Prostate gland (tissue), 2 donors: ENCODE data around the gene NXF1. TPM values are rescaled to one million over a fixed set of nuclear protein-coding genes. Genes with fewer than 3 reads are reported as not detected.
A peak's percentile ranks its signal among the peaks of the same experiment; 100 is the strongest.
"Not testable (repeated sequence)": the region's sequence is repeated elsewhere in the genome, so short reads cannot be mapped to it uniquely, and the experiment has no call there.

ENCODE experiments used
- DNase-seq: peaks from one replicate; pipeline ENCODE4 v3.0.0-alpha.2; 2019; ENCODE audit warnings: low spot score
- H3K27ac ChIP-seq, 2 donors: fragments of 200-600 bp; sonication (generic); 2 replicates each; pipeline ENCODE4 v1.5.1; 2017 to 2019
- H3K27me3 ChIP-seq: fragments of 200-600 bp; sonication (generic); replicated peaks from 2 replicates; pipeline ENCODE4 v1.5.1; 2019; ENCODE audit not compliant: insufficient read depth
- H3K36me3 ChIP-seq, 2 donors: fragments of 200-600 bp; sonication (generic); 1 replicate in 1 of 2; 2 replicates in 1 of 2; pipeline versions ENCODE4 v1.5.1 to v1.8.1; 2017 to 2019
- H3K4me1 ChIP-seq: fragments of 200-600 bp; sonication (generic); replicated peaks from 2 replicates; pipeline ENCODE4 v1.5.1; 2019
- H3K4me3 ChIP-seq, 2 donors: fragments of 200-600 bp; sonication (generic); 2 replicates each; pipeline ENCODE4 v1.5.1; 2017 to 2019
- H3K9me3 ChIP-seq: fragments of 200-600 bp; sonication (generic); 2 replicates; pipeline ENCODE4 v1.5.1; 2017
- CTCF ChIP-seq, 4 experiments: fragments of 200-600 bp in 2 of 4; fragments of 450-650 bp in 2 of 4; sonication (generic) in 2 of 4; IDR thresholded peaks; 1 replicate in 3 of 4; 2 replicates in 1 of 4; pipeline ENCODE4 v1.5.1; 2016 to 2019; ENCODE audit warnings: antibody characterized with exemption in 4 of 4, mild to moderate bottlenecking in 2 of 4, moderate library complexity in 2 of 4
- POLR2A ChIP-seq: fragments of 450-650 bp; IDR thresholded peaks from one replicate; pipeline ENCODE4 v1.6.1; 2016; ENCODE audit warnings: antibody characterized with exemption, mild to moderate bottlenecking
- POLR2AphosphoS5 ChIP-seq: sonication (generic); formaldehyde crosslinking; IDR thresholded peaks from one replicate; pipeline ENCODE4 v1.6.1; 2017; ENCODE audit warnings: antibody characterized with exemption
- WGBS: methylation state at CpG from one replicate; pipeline ENCODE4 v1.1.5; 2018; 5-methylcytosine and 5-hydroxymethylcytosine counted together
- intact Hi-C: fragments of 100-400 bp; cut with DNase I; formaldehyde crosslinking; loops from one replicate; pipeline ENCODE4 v1.14.2; 2022
- total RNA-seq, 2 donors: library from RNA; depleted of rRNA; stranded (reverse); fragments of >200 nt; gene quantifications; one replicate each; pipeline ENCODE4 v1.1.0, GENCODE V29; 2016

NXF1 gene
- total RNA-seq, 2 donors from 2014 or later: 75.6 to 98.2 TPM

- H3K4me1 ChIP-seq: peaks cover 2% of the 10 kb centered on the region
- peak within 1 kb of the TSS; percentile 75 to 92 for H3K4me3 ChIP-seq
- no peaks in the 10 kb centered on the region for H3K27me3 ChIP-seq
- peak; percentile 100 for DNase-seq
- intact Hi-C loops: no loop called here
- H3K27ac ChIP-seq: peak within 1 kb of the TSS; percentile 92 to 93
- TF ChIP-seq POLR2AphosphoS5 (peak; percentile 96), POLR2A (peak; percentile 86), CTCF (IDR thresholded peaks at IDR 0.05) (peak in 1 of 4 experiments; percentile 3)
- H3K9me3 ChIP-seq: no peaks in the 10 kb centered on the region
- WGBS: 0% methylated on average over 61 of the region's 65 CpGs
- H3K36me3 ChIP-seq: no peaks in the 10 kb centered on the region
Observed at GRCh38 chr11:62831520-62832335, 26.5 kb upstream of the NXF1 start, which contains the start of gene STX5. TSS of gene STX5 (minus strand) at chr11:62832051. CDS start at chr11:62831243, 808 bp downstream.

- H3K27me3 ChIP-seq: no peaks in the 10 kb centered on the region
- under 1% methylated on average over 33 of the region's 33 CpGs for WGBS
- H3K36me3 ChIP-seq: peaks cover 0 to 1% of the 10 kb centered on the region in 2 donors
- TF ChIP-seq POLR2A: no peak
- intact Hi-C loops: no loop called here
- no peak for DNase-seq
- peak overlapping the region; percentile 75 to 92 for H3K4me3 ChIP-seq
- peaks cover 2% of the 10 kb centered on the region for H3K4me1 ChIP-seq
- no peaks in the 10 kb centered on the region for H3K9me3 ChIP-seq
- peak overlapping the region; percentile 92 to 93 for H3K27ac ChIP-seq
Observed at GRCh38 chr11:62830904-62831519, 25.8 kb upstream of the NXF1 start.

- DNase-seq, H3K27me3 ChIP-seq, H3K4me3 ChIP-seq, H3K4me1 ChIP-seq, H3K27ac ChIP-seq, intact Hi-C loops, H3K9me3 ChIP-seq: not testable (repeated sequence)
- 93% methylated on average over 8 of the region's 8 CpGs for WGBS
- H3K36me3 ChIP-seq: peaks cover 16 to 26% of the 10 kb centered on the region in 2 donors
Observed at GRCh38 chr11:62828130-62828529, 22.9 kb upstream of the NXF1 start.

- DNase-seq: no peak
- Histone ChIP-seq H3K27me3 (no peaks in the 10 kb centered on the region), H3K4me3 (no peak overlapping the region), H3K9me3 (no peaks in the 10 kb centered on the region), H3K4me1 (no peaks in the 10 kb centered on the region), H3K36me3 (peaks cover 19 to 32% of the 10 kb centered on the region in 2 donors), H3K27ac (no peak overlapping the region)
- intact Hi-C loops: no loop called here
- 95% methylated on average over 3 of the region's 3 CpGs for WGBS
- TF ChIP-seq CTCF (IDR thresholded peaks at IDR 0.05) (no peak), POLR2AphosphoS5 (no peak), POLR2A (no peak)
Observed at GRCh38 chr11:62823677-62824076, 18.4 kb upstream of the NXF1 start.

GRCh38 chr11:62817129-62817528 lies 11.9 kb upstream of the NXF1 start:
- TF ChIP-seq POLR2A (no peak), POLR2AphosphoS5 (no peak), CTCF (IDR thresholded peaks at IDR 0.05) (no peak)
- H3K36me3 ChIP-seq: no peaks in the 10 kb centered on the region
- WGBS: 83% methylated on average over 4 of the region's 4 CpGs

More at GRCh38 chr11:62817129-62817528, 11.9 kb upstream of the NXF1 start:
- Histone ChIP-seq H3K9me3 (no peaks in the 10 kb centered on the region), H3K4me3 (no peak overlapping the region), H3K4me1 (no peaks in the 10 kb centered on the region), H3K27ac (no peak overlapping the region), H3K27me3 (no peaks in the 10 kb centered on the region)
- intact Hi-C loops: no loop called here
- no peak for DNase-seq
